ENCODE data around the gene RNF5. TPM values are rescaled to one million over a fixed set of nuclear protein-coding genes. Genes with fewer than 3 reads are reported as not detected.

Gene RNF5
- polyA plus RNA-seq, 4 donors, result 106 to 232 (median 162) TPM

DNA sequence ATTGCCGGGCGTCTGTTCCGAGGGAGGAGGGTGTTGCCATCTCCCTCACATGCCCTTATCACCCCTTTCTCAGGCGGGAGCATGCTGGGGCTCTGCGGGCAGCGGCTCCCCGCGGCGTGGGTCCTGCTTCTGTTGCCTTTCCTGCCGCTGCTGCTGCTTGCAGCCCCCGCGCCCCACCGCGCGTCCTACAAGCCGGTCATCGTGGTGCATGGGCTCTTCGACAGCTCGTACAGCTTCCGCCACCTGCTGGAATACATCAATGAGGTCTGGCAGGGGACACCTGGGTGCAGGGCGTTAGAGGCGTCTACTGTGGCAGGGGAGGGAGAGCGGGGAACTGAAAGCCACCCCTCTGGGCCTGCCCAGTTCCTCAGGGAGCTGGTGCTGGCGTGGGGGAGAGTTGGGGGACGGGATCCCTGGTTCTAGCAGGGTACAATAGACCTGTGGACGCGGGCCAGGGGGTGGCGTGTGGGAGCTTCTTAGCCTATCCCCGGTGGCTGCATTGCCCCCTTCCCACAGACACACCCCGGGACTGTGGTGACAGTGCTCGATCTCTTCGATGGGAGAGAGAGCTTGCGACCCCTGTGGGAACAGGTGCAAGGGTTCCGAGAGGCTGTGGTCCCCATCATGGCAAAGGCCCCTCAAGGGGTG, 23.6 kb upstream of the RNF5 start:
- no peak for FAIRE-seq

DNA sequence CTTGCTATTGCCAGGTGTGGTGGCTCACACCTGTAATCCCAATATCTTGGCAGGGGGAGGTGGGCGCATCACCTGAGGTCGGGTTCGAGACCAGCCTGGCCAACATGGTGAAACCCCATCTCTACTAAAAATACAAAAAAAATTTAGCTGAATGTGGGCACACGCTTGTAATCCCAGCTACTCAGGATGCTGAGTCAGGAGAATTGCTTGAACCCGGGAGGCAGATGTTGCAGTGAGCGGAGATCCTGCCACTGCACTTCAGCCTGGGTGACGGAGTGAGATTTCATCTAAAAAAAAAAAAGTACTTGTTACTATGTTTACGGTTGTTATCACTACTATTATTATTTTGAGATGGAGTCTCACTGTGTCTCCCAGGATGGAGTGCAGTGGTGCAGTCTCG, 21.3 kb upstream of the RNF5 start:
- Histone ChIP-seq H3K9me3 (ENCODE audit: control insufficient read depth in 2 of 2, insufficient read depth in 1 of 2, low read depth in 1 of 2, low read length in 1 of 2) (no peaks in the 10 kb centered on the region), H3K36me3 (ENCODE audit: control insufficient read depth in 3 of 3, insufficient read depth in 2 of 3, low read depth in 1 of 3, low read length in 3 of 3) (peaks cover 0 to 43% (median 0%) of the 10 kb centered on the region in 3 donors), H3K27ac (ENCODE audit: low read depth in 1 of 3, low read length in 2 of 3) (no peak overlapping the region), H3K4me3 (ENCODE audit: low read depth in 1 of 3, low read length in 3 of 3) (no peak overlapping the region), H3K27me3 (ENCODE audit: control insufficient read depth in 3 of 3, insufficient read depth in 3 of 3, low read length in 3 of 3) (no peaks in the 10 kb centered on the region), H3K4me1 (ENCODE audit: control insufficient read depth in 3 of 3, insufficient read depth in 2 of 3, low read depth in 1 of 3, low read length in 2 of 3) (peaks cover 0 to 27% (median 4%) of the 10 kb centered on the region in 3 donors)
- 86 to 91% (median 90%) methylated on average over 9 of the region's 9 CpGs for WGBS, 3 donors
- DNase-seq, result no peak
- no peak for FAIRE-seq

More for the DNA sequence above, 23.6 kb upstream of the RNF5 start:
- H3K9me3 ChIP-seq (ENCODE audit: control insufficient read depth in 2 of 2, insufficient read depth in 1 of 2, low read depth in 1 of 2, low read length in 1 of 2), result no peaks in the 10 kb centered on the region
- peak overlapping the region in 2 of 3 donors; percentile 81 to 95 for H3K4me3 ChIP-seq (ENCODE audit: low read depth in 1 of 3, low read length in 3 of 3)
- H3K27me3 ChIP-seq (ENCODE audit: control insufficient read depth in 3 of 3, insufficient read depth in 3 of 3, low read length in 3 of 3), result peaks cover 0 to 4% (median 2%) of the 10 kb centered on the region in 3 donors
- DNase-seq, result peak; percentile 84 to 91
- 3 to 4% (median 3%) methylated on average over 27 to 34 of the region's 34 CpGs for WGBS, 3 donors
- peaks cover 0 to 34% (median 0%) of the 10 kb centered on the region in 3 donors for H3K36me3 ChIP-seq (ENCODE audit: control insufficient read depth in 3 of 3, insufficient read depth in 2 of 3, low read depth in 1 of 3, low read length in 3 of 3)
- peaks cover 0 to 34% (median 4%) of the 10 kb centered on the region in 3 donors for H3K4me1 ChIP-seq (ENCODE audit: control insufficient read depth in 3 of 3, insufficient read depth in 2 of 3, low read depth in 1 of 3, low read length in 2 of 3)
- peak overlapping the region; percentile 58 to 96 (median 91) for H3K27ac ChIP-seq (ENCODE audit: low read depth in 1 of 3, low read length in 2 of 3)

DNA sequence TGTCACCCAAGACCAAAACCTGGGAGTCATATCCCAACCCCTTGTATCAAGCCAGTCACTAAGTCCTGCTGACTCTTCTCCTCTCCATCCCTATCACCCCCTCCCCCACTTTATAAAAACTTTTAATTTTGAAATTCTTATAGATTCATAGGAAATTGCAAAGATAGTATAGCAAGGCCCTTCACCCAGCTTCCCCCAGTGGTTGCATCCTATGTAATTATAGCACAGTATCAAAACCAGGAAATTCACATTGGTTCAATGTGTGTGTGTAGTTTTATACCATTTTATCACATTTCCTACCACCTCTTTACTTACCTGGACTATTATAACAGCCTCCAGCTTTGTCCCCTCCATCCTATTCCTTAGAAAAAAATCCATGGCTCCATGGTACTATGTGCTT, 20.2 kb upstream of the RNF5 start:
- H3K27me3 ChIP-seq (ENCODE audit: control insufficient read depth in 3 of 3, insufficient read depth in 3 of 3, low read length in 3 of 3), result no peaks in the 10 kb centered on the region
- no peak for FAIRE-seq

DNA sequence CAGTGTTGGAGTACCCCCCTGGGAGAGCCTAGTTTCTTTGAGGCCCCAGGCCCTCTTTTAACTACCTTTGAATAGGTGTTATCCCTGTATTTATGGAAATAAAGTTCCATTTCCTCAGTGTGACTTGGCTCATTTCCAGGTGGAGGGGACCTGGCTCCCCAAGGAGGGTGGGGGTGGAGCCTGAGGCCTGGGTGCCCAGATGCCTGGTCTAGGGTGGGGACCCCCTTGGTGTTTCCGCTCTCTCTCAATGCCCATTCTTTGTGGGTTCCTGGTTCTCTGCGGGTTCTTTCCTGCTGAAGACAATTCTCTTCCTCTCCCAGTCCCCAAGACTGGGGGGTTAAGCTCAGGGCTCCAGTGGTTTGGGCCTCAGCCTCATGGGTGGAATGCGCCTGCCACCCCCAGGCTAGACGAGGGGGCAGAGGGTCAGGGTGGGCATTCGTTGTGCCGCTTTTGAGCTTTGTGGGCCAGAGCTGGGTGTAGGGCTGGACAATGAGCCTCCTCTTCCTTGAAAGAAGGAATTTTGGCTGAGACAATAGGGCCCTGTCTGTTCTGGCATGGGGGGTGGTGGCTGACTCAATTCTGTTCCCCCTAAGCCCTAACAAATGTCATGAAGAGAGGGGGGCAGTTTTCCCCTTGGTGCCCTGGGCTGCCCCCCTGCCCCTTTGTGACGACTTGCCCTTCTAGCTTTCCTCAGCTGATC, 14.5 kb upstream of the RNF5 start:
- WGBS, 3 donors, result 84 to 93% (median 90%) methylated on average over 7 of the region's 7 CpGs

More for the DNA sequence above, 20.2 kb upstream of the RNF5 start:
- Histone ChIP-seq H3K36me3 (ENCODE audit: control insufficient read depth in 3 of 3, insufficient read depth in 2 of 3, low read depth in 1 of 3, low read length in 3 of 3) (peaks cover 0 to 54% (median 0%) of the 10 kb centered on the region in 3 donors), H3K4me3 (ENCODE audit: low read depth in 1 of 3, low read length in 3 of 3) (no peak overlapping the region), H3K4me1 (ENCODE audit: control insufficient read depth in 3 of 3, insufficient read depth in 2 of 3, low read depth in 1 of 3, low read length in 2 of 3) (peaks cover 0 to 15% (median 4%) of the 10 kb centered on the region in 3 donors), H3K9me3 (ENCODE audit: control insufficient read depth in 2 of 2, insufficient read depth in 1 of 2, low read depth in 1 of 2, low read length in 1 of 2) (no peaks in the 10 kb centered on the region), H3K27ac (ENCODE audit: low read depth in 1 of 3, low read length in 2 of 3) (no peak overlapping the region)
- DNase-seq, result no peak

DNA sequence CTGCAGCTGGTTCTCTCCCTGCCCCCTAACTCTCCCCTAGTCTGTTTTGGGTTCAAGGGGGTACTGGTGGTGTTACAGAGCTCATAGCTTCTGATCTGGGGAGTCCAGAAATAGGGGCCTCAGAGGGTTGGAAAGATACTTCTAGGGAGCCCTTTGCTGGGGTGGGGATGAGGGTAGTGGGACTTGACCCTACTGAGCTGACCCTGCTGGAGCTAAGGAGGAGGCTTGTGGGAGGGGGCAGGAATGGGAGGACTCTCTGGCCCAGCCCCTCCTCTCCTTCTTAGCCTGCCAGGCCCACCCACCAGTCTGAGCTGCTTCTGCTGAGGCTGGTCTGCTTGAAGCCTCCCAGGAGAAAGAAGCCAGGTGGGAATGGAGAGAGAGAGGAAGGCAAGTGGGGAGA, 13.9 kb upstream of the RNF5 start, which contains the start of gene EGFL8:
EGFL8 (plus strand) TSS at position 301 of the 400 bp plus-strand sequence. CDS start 1,571 bp downstream, outside the sequence.
- no peak within 1 kb of the TSS for H3K27ac ChIP-seq (ENCODE audit: low read depth in 1 of 3, low read length in 2 of 3)
- H3K27me3 ChIP-seq (ENCODE audit: control insufficient read depth in 3 of 3, insufficient read depth in 3 of 3, low read length in 3 of 3), result no peaks in the 10 kb centered on the region
- no peaks in the 10 kb centered on the region for H3K9me3 ChIP-seq (ENCODE audit: control insufficient read depth in 2 of 2, insufficient read depth in 1 of 2, low read depth in 1 of 2, low read length in 1 of 2)
- DNase-seq (no peak), FAIRE-seq (no peak)
- H3K36me3 ChIP-seq (ENCODE audit: control insufficient read depth in 3 of 3, insufficient read depth in 2 of 3, low read depth in 1 of 3, low read length in 3 of 3), result peaks cover 0 to 80% (median 2%) of the 10 kb centered on the region in 3 donors
- peaks cover 0 to 31% (median 0%) of the 10 kb centered on the region in 3 donors for H3K4me1 ChIP-seq (ENCODE audit: control insufficient read depth in 3 of 3, insufficient read depth in 2 of 3, low read depth in 1 of 3, low read length in 2 of 3)
- no peak within 1 kb of the TSS for H3K4me3 ChIP-seq (ENCODE audit: low read depth in 1 of 3, low read length in 3 of 3)

More for the DNA sequence above, 14.5 kb upstream of the RNF5 start:
- Histone ChIP-seq H3K4me1 (ENCODE audit: control insufficient read depth in 3 of 3, insufficient read depth in 2 of 3, low read depth in 1 of 3, low read length in 2 of 3) (peaks cover 0 to 25% (median 0%) of the 10 kb centered on the region in 3 donors), H3K27me3 (ENCODE audit: control insufficient read depth in 3 of 3, insufficient read depth in 3 of 3, low read length in 3 of 3) (no peaks in the 10 kb centered on the region), H3K27ac (ENCODE audit: low read depth in 1 of 3, low read length in 2 of 3) (no peak overlapping the region), H3K9me3 (ENCODE audit: control insufficient read depth in 2 of 2, insufficient read depth in 1 of 2, low read depth in 1 of 2, low read length in 1 of 2) (no peaks in the 10 kb centered on the region), H3K36me3 (ENCODE audit: control insufficient read depth in 3 of 3, insufficient read depth in 2 of 3, low read depth in 1 of 3, low read length in 3 of 3) (peaks cover 0 to 77% (median 2%) of the 10 kb centered on the region in 3 donors), H3K4me3 (ENCODE audit: low read depth in 1 of 3, low read length in 3 of 3) (no peak overlapping the region)
- DNase-seq (no peak), FAIRE-seq (no peak)

DNA sequence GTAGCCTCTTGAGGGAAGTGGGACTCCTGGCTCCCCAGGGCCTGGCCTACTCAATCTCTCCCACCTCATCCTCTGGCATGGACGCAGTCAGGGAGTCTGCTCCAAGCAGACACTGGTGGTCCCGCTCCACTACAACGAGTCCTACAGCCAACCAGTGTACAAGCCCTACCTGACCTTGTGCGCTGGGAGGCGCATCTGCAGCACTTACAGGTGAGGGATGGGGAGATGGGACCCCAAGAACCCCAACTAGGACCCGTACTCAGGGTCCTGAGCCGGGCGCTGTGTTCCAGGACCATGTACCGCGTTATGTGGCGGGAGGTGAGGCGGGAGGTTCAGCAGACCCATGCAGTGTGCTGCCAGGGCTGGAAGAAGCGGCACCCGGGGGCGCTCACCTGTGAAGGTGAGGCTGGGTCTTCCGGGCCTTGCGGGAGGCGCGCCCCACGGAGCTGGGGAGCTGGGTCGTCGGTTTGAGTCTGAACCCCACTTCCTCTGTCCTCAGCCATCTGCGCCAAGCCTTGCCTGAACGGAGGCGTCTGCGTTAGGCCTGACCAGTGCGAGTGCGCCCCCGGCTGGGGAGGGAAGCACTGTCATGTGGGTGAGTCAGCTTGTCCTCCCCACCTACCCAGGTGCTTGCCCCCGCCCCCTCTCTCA, 11.7 kb upstream of the RNF5 start:
- no peaks in the 10 kb centered on the region for H3K27me3 ChIP-seq (ENCODE audit: control insufficient read depth in 3 of 3, insufficient read depth in 3 of 3, low read length in 3 of 3)
- 87 to 93% (median 91%) methylated on average over 30 of the region's 30 CpGs for WGBS, 3 donors
- DNase-seq, result no peak
- peaks cover 0 to 38% (median 0%) of the 10 kb centered on the region in 3 donors for H3K4me1 ChIP-seq (ENCODE audit: control insufficient read depth in 3 of 3, insufficient read depth in 2 of 3, low read depth in 1 of 3, low read length in 2 of 3)
- H3K9me3 ChIP-seq (ENCODE audit: control insufficient read depth in 2 of 2, insufficient read depth in 1 of 2, low read depth in 1 of 2, low read length in 1 of 2), result no peaks in the 10 kb centered on the region
- H3K4me3 ChIP-seq (ENCODE audit: low read depth in 1 of 3, low read length in 3 of 3), result no peak overlapping the region
- peaks cover 2 to 92% (median 4%) of the 10 kb centered on the region in 3 donors for H3K36me3 ChIP-seq (ENCODE audit: control insufficient read depth in 3 of 3, insufficient read depth in 2 of 3, low read depth in 1 of 3, low read length in 3 of 3)
- FAIRE-seq, result no peak
- H3K27ac ChIP-seq (ENCODE audit: low read depth in 1 of 3, low read length in 2 of 3), result peak overlapping the region in 1 of 3 donors; percentile 74

DNA sequence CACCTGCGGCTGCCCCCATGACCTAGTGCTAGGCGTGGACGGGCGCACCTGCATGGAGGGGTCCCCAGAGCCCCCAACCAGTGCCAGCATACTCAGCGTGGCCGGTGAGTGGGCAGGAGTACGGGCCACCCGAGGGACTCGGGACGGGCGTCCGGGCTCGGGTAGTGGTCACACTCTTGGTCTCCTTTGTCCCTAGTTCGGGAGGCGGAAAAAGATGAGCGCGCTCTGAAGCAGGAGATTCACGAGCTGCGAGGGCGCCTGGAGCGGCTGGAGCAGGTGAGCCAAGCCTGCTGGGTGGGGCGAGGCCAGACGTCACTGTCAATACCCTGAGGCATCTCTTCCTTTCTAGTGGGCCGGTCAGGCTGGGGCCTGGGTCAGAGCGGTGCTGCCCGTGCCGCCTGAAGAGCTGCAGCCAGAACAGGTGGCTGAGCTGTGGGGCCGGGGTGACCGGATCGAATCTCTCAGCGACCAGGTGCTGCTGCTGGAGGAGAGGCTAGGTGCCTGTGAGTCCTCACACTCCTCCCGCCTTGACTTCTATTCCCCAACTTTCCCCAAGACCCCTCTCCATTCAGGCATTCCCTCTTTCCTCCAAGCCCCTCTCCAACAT, 10.9 kb upstream of the RNF5 start:
- Histone ChIP-seq H3K4me1 (ENCODE audit: control insufficient read depth in 3 of 3, insufficient read depth in 2 of 3, low read depth in 1 of 3, low read length in 2 of 3) (peaks cover 0 to 38% (median 0%) of the 10 kb centered on the region in 3 donors), H3K4me3 (ENCODE audit: low read depth in 1 of 3, low read length in 3 of 3) (no peak overlapping the region), H3K9me3 (ENCODE audit: control insufficient read depth in 2 of 2, insufficient read depth in 1 of 2, low read depth in 1 of 2, low read length in 1 of 2) (no peaks in the 10 kb centered on the region), H3K27me3 (ENCODE audit: control insufficient read depth in 3 of 3, insufficient read depth in 3 of 3, low read length in 3 of 3) (no peaks in the 10 kb centered on the region), H3K36me3 (ENCODE audit: control insufficient read depth in 3 of 3, insufficient read depth in 2 of 3, low read depth in 1 of 3, low read length in 3 of 3) (peaks cover 2 to 88% (median 4%) of the 10 kb centered on the region in 3 donors), H3K27ac (ENCODE audit: low read depth in 1 of 3, low read length in 2 of 3) (peak overlapping the region in 2 of 3 donors; percentile 0 to 74)
- 76 to 88% (median 77%) methylated on average over 29 to 32 of the region's 32 CpGs for WGBS, 3 donors
- DNase-seq, result no peak
- no peak for FAIRE-seq

DNA sequence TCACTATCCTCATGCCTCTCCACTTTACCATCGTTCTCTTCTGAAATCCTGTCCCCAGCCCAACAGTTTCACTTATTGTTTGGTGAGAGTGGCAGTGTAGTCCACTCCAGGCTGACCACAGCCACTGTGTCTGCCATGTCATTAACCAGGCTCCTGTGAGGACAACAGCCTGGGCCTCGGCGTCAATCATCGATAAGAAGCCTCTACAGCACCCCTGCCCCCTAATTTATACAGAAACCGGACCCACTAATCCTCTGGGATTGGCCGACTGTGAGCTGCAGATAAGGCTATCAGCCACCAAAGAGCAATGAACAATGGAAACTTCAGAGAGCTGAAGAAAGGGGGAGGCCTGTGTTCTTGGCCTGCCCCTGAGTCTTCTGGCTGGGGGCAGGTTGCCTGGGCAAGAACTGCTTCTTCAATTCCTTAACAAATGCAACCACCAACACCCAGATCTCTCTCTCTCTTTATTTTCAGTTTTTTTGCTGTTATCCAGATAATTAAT, 10.4 kb upstream of the RNF5 start:
- 21 to 49% (median 36%) methylated on average over 6 of the region's 6 CpGs for WGBS, 3 donors
- H3K27me3 ChIP-seq (ENCODE audit: control insufficient read depth in 3 of 3, insufficient read depth in 3 of 3, low read length in 3 of 3), result no peaks in the 10 kb centered on the region
- no peak for FAIRE-seq
- H3K36me3 ChIP-seq (ENCODE audit: control insufficient read depth in 3 of 3, insufficient read depth in 2 of 3, low read depth in 1 of 3, low read length in 3 of 3), result peaks cover 2 to 83% (median 4%) of the 10 kb centered on the region in 3 donors
- peak in 1 of 2 donors; percentile 54 for DNase-seq
- H3K9me3 ChIP-seq (ENCODE audit: control insufficient read depth in 2 of 2, insufficient read depth in 1 of 2, low read depth in 1 of 2, low read length in 1 of 2), result no peaks in the 10 kb centered on the region
- peaks cover 0 to 39% (median 0%) of the 10 kb centered on the region in 3 donors for H3K4me1 ChIP-seq (ENCODE audit: control insufficient read depth in 3 of 3, insufficient read depth in 2 of 3, low read depth in 1 of 3, low read length in 2 of 3)
- H3K4me3 ChIP-seq (ENCODE audit: low read depth in 1 of 3, low read length in 3 of 3), result no peak overlapping the region
- H3K27ac ChIP-seq (ENCODE audit: low read depth in 1 of 3, low read length in 2 of 3), result peak overlapping the region in 2 of 3 donors; percentile 54 to 74
